Measurements from ENCODE around the gene CHST9. TPM values are rescaled to one million over a fixed set of nuclear protein-coding genes. Genes with fewer than 3 reads are reported as not detected.
"Not testable (repeated sequence)": the region's sequence is repeated elsewhere in the genome, so short reads cannot be mapped to it uniquely, and the experiment has no call there.

Gene CHST9
- total RNA-seq, 3 donors from 2014 or later, result 0.05 to 0.82 (median 0.06) TPM

GRCh38 chr18:27104743-27105142, 80.4 kb downstream of the CHST9 start:
- Histone ChIP-seq H3K4me3 (no peak overlapping the region), H3K36me3 (ENCODE audit: low read depth) (no peaks in the 10 kb centered on the region), H3K9me3 (no peaks in the 10 kb centered on the region), H3K4me1 (ENCODE audit: low read depth) (no peaks in the 10 kb centered on the region)
- no peak for DNase-seq
- intact Hi-C loops (cut with DNase I, micrococcal nuclease), result no loop called here
- no peak for ATAC-seq
- TF ChIP-seq, protein P1, sequence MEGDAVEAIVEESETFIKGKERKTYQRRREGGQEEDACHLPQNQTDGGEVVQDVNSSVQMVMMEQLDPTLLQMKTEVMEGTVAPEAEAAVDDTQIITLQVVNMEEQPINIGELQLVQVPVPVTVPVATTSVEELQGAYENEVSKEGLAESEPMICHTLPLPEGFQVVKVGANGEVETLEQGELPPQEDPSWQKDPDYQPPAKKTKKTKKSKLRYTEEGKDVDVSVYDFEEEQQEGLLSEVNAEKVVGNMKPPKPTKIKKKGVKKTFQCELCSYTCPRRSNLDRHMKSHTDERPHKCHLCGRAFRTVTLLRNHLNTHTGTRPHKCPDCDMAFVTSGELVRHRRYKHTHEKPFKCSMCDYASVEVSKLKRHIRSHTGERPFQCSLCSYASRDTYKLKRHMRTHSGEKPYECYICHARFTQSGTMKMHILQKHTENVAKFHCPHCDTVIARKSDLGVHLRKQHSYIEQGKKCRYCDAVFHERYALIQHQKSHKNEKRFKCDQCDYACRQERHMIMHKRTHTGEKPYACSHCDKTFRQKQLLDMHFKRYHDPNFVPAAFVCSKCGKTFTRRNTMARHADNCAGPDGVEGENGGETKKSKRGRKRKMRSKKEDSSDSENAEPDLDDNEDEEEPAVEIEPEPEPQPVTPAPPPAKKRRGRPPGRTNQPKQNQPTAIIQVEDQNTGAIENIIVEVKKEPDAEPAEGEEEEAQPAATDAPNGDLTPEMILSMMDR (IDR thresholded peaks at IDR 0.05), result no peak

DNA sequence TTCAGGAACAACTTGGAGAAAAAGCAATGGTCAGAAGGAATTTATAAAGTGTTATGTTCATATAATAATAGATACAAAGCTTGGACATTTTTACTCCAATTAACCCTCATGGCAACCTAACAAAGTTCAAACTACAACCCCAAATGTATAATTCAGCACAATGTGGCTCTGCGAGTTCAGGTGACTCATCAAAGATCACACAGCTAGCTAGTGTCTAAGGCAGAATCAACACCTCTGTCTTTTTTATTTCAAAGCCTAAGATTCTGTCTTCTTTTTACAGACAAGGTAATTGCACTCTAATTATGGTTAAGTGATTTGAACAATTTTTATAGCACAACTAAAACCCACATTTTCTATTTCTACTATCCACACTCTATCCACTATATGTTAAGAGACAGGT, 90.5 kb downstream of the CHST9 start:
- H3K4me3 ChIP-seq, result no peak overlapping the region
- ATAC-seq (no peak), DNase-seq (no peak)
- no peaks in the 10 kb centered on the region for H3K36me3 ChIP-seq (ENCODE audit: low read depth)
- intact Hi-C loops (cut with DNase I, micrococcal nuclease), result no loop called here
- TF ChIP-seq, protein P1 (IDR thresholded peaks at IDR 0.05), result no peak
- no peaks in the 10 kb centered on the region for H3K4me1 ChIP-seq (ENCODE audit: low read depth)
- H3K9me3 ChIP-seq, result no peaks in the 10 kb centered on the region

DNA sequence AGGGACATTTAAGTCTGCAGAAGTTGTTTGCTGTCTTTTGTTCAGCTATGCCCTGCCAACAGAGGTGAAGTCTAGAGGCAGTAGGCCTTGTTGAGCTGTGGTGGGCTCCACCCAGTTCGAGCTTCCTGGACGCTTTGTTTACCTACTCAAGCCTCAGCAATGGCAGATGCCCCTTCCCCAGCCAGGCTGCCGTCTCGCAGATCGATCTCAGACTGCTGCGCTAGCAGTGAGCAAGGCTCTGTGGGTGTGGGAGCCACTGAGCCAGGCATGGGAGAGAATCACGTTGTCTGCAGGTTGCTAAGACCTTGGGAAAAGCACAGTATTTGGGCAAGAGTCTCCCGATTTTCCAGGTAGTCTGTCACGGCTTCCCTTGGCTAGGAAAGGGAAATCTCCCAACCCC, 91.8 kb downstream of the CHST9 start:
- DNase-seq; H3K9me3 ChIP-seq; ATAC-seq; H3K36me3 ChIP-seq (ENCODE audit: low read depth); H3K4me3 ChIP-seq; H3K4me1 ChIP-seq (ENCODE audit: low read depth); intact Hi-C loops (cut with DNase I, micrococcal nuclease): not testable (repeated sequence)

GRCh38 chr18:27081701-27082100, 103.4 kb downstream of the CHST9 start:
- Histone ChIP-seq H3K4me1 (ENCODE audit: low read depth) (no peaks in the 10 kb centered on the region), H3K4me3 (no peak overlapping the region), H3K36me3 (ENCODE audit: low read depth) (no peaks in the 10 kb centered on the region), H3K9me3 (no peaks in the 10 kb centered on the region)
- TF ChIP-seq, protein P1 (IDR thresholded peaks at IDR 0.05), result no peak
- ATAC-seq (no peak), DNase-seq (no peak)
- intact Hi-C loops (cut with DNase I, micrococcal nuclease), result no loop called here

DNA sequence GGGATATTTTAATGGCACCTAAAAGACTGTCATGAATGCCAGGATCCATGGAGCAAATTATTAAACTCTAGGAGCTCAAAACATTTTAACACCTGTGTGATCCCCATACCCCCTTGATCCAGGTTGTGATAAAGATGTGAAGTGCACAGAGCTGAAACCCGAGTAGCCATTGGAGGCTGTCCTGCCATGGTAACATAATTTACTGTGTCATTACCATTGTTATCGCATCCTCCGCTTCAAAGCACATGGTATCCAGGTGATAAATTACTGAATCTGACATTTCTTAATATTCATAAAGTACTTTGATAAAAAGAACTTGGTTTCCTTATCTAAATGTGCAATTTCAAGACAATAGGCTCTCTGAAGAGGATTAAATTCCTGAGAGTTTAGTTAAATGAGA, 109.3 kb downstream of the CHST9 start:
- Histone ChIP-seq H3K36me3 (ENCODE audit: low read depth) (no peaks in the 10 kb centered on the region), H3K9me3 (no peaks in the 10 kb centered on the region), H3K4me3 (no peak overlapping the region), H3K4me1 (ENCODE audit: low read depth) (no peaks in the 10 kb centered on the region)
- DNase-seq (no peak), ATAC-seq (no peak)
- TF ChIP-seq, protein P1 (IDR thresholded peaks at IDR 0.05), result no peak
- intact Hi-C loops (cut with DNase I, micrococcal nuclease), result no loop called here

DNA sequence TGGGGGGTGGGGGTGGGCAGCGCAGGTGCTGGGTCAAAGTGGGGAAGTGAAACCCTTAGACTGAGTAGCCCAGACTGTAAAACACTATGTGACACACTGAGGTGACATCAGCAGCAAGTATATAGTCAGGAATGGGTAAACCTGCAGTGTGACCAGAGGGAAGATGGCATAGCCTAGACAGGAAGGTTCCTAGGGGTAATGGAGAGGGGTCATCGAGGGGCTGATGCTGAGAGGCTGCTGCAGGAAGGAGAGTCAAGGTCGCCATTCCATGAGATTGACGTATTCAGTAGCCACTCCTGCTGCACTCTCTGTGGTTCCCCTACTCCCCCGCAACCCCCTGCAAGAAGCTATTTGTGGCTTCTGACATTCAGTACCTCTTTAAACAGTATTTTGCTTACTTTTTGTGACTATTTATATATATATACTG, 111.7 kb downstream of the CHST9 start:
- DNase-seq (no peak), ATAC-seq (no peak)
- no peaks in the 10 kb centered on the region for H3K9me3 ChIP-seq
- intact Hi-C loops (cut with DNase I, micrococcal nuclease), result no loop called here
- no peaks in the 10 kb centered on the region for H3K36me3 ChIP-seq (ENCODE audit: low read depth)
- TF ChIP-seq, protein P1 (IDR thresholded peaks at IDR 0.05), result no peak
- H3K4me1 ChIP-seq (ENCODE audit: low read depth), result no peaks in the 10 kb centered on the region
- H3K4me3 ChIP-seq, result no peak overlapping the region

Measured in mucosa of descending colon (tissue), 3 donors.